GM12878 (cell line): ENCODE measurements around the gene PIK3C3. TPM values are rescaled to one million over a fixed set of nuclear protein-coding genes. Genes with fewer than 3 reads are reported as not detected.

Experiments
- ATAC-seq: fragments of 200-7000 bp; cut with Tn5 transposase; 3 replicates; pipeline ENCODE4 v1.9.1; 2020; ENCODE audit warnings: mild to moderate bottlenecking, moderate library complexity
- BruUV-seq: library from RNA; stranded (reverse); fragments of 400-500 nt; replicated peaks from 2 replicates; lab custom pipeline; 2021; lab: Mats Ljungman, UMichigan
- CTCF ChIA-PET: fragments of 300-600 bp; sonication (Branson Sonifier 250); formaldehyde crosslinking; extraction: SDS; loops from one replicate; lab custom pipeline; 2021; ENCODE audit warnings: inconsistent platforms; lab: Yijun Ruan, JAX
- POLR2A ChIA-PET: fragments of 350-600 bp; formaldehyde crosslinking; extraction: SDS; loops from one replicate; lab custom pipeline; 2021; ENCODE audit warnings: inconsistent platforms; lab: Charles Lee
- RAD21 ChIA-PET: fragments of 300-600 bp; sonication (Branson Sonifier 250); formaldehyde crosslinking; loops from one replicate; lab custom pipeline; 2023; ENCODE audit warnings: antibody characterized with exemption; ENCODE audit not compliant: unreplicated experiment; lab: Charles Lee
- SMC1A ChIA-PET: fragments of 300-600 bp; sonication (Branson Sonifier 250); formaldehyde crosslinking; loops from one replicate; lab custom pipeline; 2023; ENCODE audit not compliant: unreplicated experiment, uncharacterized antibody; lab: Charles Lee
- DNase-seq: peaks from one replicate; pipeline ENCODE4 v3.0.0-alpha.2; 2011; ENCODE audit warnings: low read depth, low spot score
- FAIRE-seq: peaks from 3 replicates; lab custom pipeline; 2011; peaks lifted over from hg19 to GRCh38; lab: Jason Lieb, UNC
- H2AFZ ChIP-seq: 2 replicates; pipeline ENCODE4 v1.6.0; 2011; ENCODE audit warnings: low read depth, low read length, control low read depth; ENCODE audit not compliant: control insufficient read depth
- H3K27ac ChIP-seq: 2 replicates; pipeline ENCODE4 v1.5.1; 2011; ENCODE audit warnings: control low read depth; ENCODE audit not compliant: control insufficient read depth, insufficient read depth
- H3K27me3 ChIP-seq, 2 experiments: replicated peaks in 1 of 2; 2 replicates each; pipeline versions ENCODE4 v1.6.0 to v1.6.1; 2011; ENCODE audit warnings: low read length in 1 of 2; ENCODE audit not compliant: control insufficient read depth in 2 of 2, insufficient read depth in 2 of 2
- H3K36me3 ChIP-seq, 2 experiments: 2 replicates each; pipeline ENCODE4 v1.5.1; 2011; ENCODE audit warnings: low read length in 1 of 2; ENCODE audit not compliant: control insufficient read depth in 2 of 2, insufficient read depth in 2 of 2
- H3K4me1 ChIP-seq: 2 replicates; pipeline ENCODE4 v1.6.1; 2011; ENCODE audit warnings: mild to moderate bottlenecking, low read length, moderate library complexity, mixed read lengths; ENCODE audit not compliant: control insufficient read depth, insufficient read depth
- H3K4me2 ChIP-seq: 2 replicates; pipeline ENCODE4 v1.6.0; 2011; ENCODE audit warnings: control low read depth; ENCODE audit not compliant: control insufficient read depth, insufficient read depth
- H3K4me3 ChIP-seq: fragments of 200-600 bp; sonication (generic); 2 replicates; pipeline ENCODE4 v1.5.1; 2016
- H3K79me2 ChIP-seq: 2 replicates; pipeline ENCODE4 v1.6.0; 2011; ENCODE audit warnings: low read length; ENCODE audit not compliant: control insufficient read depth, insufficient read depth
- H3K9ac ChIP-seq: 2 replicates; pipeline ENCODE4 v1.8.0; 2011; ENCODE audit warnings: low read length, control low read depth, mixed read lengths; ENCODE audit not compliant: control insufficient read depth, insufficient read depth
- H3K9me3 ChIP-seq: replicated peaks from 3 replicates; pipeline ENCODE4 v1.5.1; 2011; ENCODE audit warnings: mild to moderate bottlenecking, low read length; ENCODE audit not compliant: control insufficient read depth, insufficient read depth
- H4K20me1 ChIP-seq: 2 replicates; pipeline ENCODE4 v1.6.0; 2011; ENCODE audit not compliant: control insufficient read depth, insufficient read depth
- CHD1 ChIP-seq: IDR thresholded peaks from 2 replicates; pipeline ENCODE4 v1.6.1; 2012; ENCODE audit warnings: low read depth, low read length, improper control_type of control experiment
- DPF2 ChIP-seq: fragments of 450-650 bp; IDR thresholded peaks from 2 replicates; pipeline ENCODE4 v1.6.1; 2017; ENCODE audit warnings: mild to moderate bottlenecking
- EP300 ChIP-seq, 2 experiments: fragments of 150-350 bp in 1 of 2; IDR thresholded peaks; 2 replicates each; pipeline ENCODE4 v1.6.1; 2011 to 2012; ENCODE audit warnings: low read depth in 2 of 2, low read length in 2 of 2, borderline replicate concordance in 1 of 2, improper control_type of control experiment in 1 of 2, inconsistent platforms in 1 of 2; ENCODE audit not compliant: control insufficient read depth in 1 of 2
- IKZF1 ChIP-seq: fragments of 450-650 bp; conservative IDR thresholded peaks from 2 replicates; pipeline ENCODE4 v1.6.1; 2017; ENCODE audit warnings: antibody characterized with exemption, mild to moderate bottlenecking
- IKZF2 ChIP-seq, 2 experiments: fragments of 450-650 bp; IDR thresholded peaks; 2 replicates each; pipeline ENCODE4 v1.6.1; 2017; ENCODE audit warnings: mild to moderate bottlenecking in 2 of 2, moderate library complexity in 2 of 2
- KAT2A ChIP-seq: conservative IDR thresholded peaks from 2 replicates; pipeline ENCODE4 v1.6.1; 2011; ENCODE audit warnings: low read depth, low read length; ENCODE audit not compliant: control insufficient read depth
- RBBP5 ChIP-seq: fragments of 200-600 bp; sonication (generic); conservative IDR thresholded peaks from 2 replicates; pipeline ENCODE4 v1.6.1; 2016
- SPI1 ChIP-seq: IDR thresholded peaks from 2 replicates; pipeline ENCODE4 v1.6.1; 2011; ENCODE audit warnings: low read depth, mild to moderate bottlenecking, low read length, moderate library complexity, borderline replicate concordance; ENCODE audit not compliant: insufficient read depth
- ZNF384 ChIP-seq: IDR thresholded peaks from 2 replicates; pipeline ENCODE4 v1.6.1; 2012; ENCODE audit warnings: low read depth, mild to moderate bottlenecking, low read length, improper control_type of control experiment, borderline replicate concordance
- WGBS: methylation state at CpG from one replicate; pipeline ENCODE4 v1.1.6; 2016; ENCODE audit warnings: low lambda C conversion rate; ENCODE audit not compliant: insufficient replicate concordance, insufficient coverage; ENCODE audit errors: missing lambda C conversion rate; 5-methylcytosine and 5-hydroxymethylcytosine counted together
- in situ Hi-C: fragments of 300-500 bp; cut with MboI; formaldehyde crosslinking; loops from 9 replicates; pipeline ENCODE4 v1.14.3; 2018; ENCODE audit warnings: mixed read lengths
- intact Hi-C: fragments of 100-400 bp; cut with micrococcal nuclease; formaldehyde crosslinking; loops from one replicate; pipeline ENCODE4 v1.14.2; 2022; ENCODE audit not compliant: unreplicated experiment
- polyA plus RNA-seq, 11 experiments: library from polyadenylated mRNA; depleted of rRNA in 4 of 11; unstranded in 6 of 11; stranded (reverse) in 5 of 11; fragments of >200 nt; fragmentation: Nextera tagmentation in 4 of 11; fragmentation: Illumina TruSeq in 1 of 11; extraction: Ambion mirVana in 4 of 11; extraction: Trizol in 1 of 11; gene quantifications; 1 replicate in 1 of 11; 2 replicates in 10 of 11; pipeline versions ENCODE4 v1.2.1 to v1.2.3, GENCODE V29; 2011 to 2016; ENCODE audit warnings: inconsistent platforms in 2 of 11, missing spikeins in 2 of 11, low read depth in 1 of 11
- total RNA-seq, 4 experiments: library from RNA; depleted of rRNA in 3 of 4; stranded (reverse); fragments of >200 nt in 3 of 4; fragmentation: Illumina TruSeq in 1 of 4; extraction: Trizol in 1 of 4; gene quantifications; 2 replicates each; pipeline versions ENCODE4 v1.2.1 to v1.2.3, GENCODE V29; 2013 to 2021
- TF ChIP-seq, protein P1 (sequence below): fragments of 450-650 bp; IDR thresholded peaks from 2 replicates; pipeline ENCODE4 v1.6.1; 2016; ENCODE audit warnings: mild to moderate bottlenecking
- TF ChIP-seq, protein P2 (sequence below): fragments of 450-650 bp; IDR thresholded peaks from 2 replicates; pipeline ENCODE4 v1.6.1; 2017; ENCODE audit warnings: mild to moderate bottlenecking, moderate library complexity
- TF ChIP-seq, protein P3 (sequence below): fragments of 450-650 bp; IDR thresholded peaks from 2 replicates; pipeline ENCODE4 v1.6.1; 2017; ENCODE audit warnings: low read depth, mild to moderate bottlenecking, moderate library complexity
- TF ChIP-seq, protein P4 (sequence below): fragments of 450-650 bp; IDR thresholded peaks from 2 replicates; pipeline ENCODE4 v1.6.1; 2014; ENCODE audit warnings: mild to moderate bottlenecking

The PIK3C3 gene
- total and polyA plus RNA-seq, 10 of the 15 experiments (the other 5 are each of a cell fraction or from before 2014, with no cell fraction given), result 14.4 to 131 (median 32.4) TPM

DNA sequence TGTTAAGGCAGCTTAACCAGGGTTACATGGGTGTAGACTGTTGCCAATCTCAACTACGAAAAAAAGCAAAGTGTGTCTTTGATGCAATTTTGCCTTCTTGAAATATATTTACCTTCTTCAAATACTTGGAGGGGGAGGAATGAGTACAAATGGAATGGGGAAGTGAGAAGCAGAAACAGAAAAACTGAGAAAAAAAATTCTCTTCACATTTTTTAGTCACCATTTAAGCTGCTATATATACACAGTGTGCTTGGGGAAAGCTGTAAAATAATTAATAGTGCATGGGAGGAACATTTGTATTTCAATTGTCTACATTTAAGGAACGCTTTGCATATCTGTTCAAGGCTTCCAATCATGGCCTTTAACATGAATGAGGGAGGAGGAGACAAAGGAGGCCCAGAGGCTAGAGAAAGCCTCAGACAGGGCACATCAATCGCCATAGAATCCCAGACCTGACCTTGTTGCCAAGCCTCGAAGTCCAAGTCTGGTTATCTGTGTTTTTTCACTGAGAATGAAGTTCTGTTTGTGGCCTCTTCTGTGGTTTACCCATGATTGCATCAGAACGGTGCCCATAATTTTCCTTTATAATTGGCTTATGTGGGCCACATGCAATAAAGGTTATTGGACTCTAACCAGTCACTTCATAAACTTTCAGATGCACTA, 158.6 kb downstream of the PIK3C3 start:
- H3K79me2 ChIP-seq, result no peaks in the 10 kb centered on the region
- ChIA-PET CTCF (interaction anchor here (0.7 to 7.3 kb wide), 88 partner anchors 8 to 1479 kb away, joined by 3 to 204 read pairs (median 4); partner anchors contain the start of gene SYT4), SMC1A (interaction anchor here (0.7 to 9.7 kb wide), 59 partner anchors 8 to 1282 kb away, joined by 3 to 191 read pairs (median 4); partner anchors contain the start of gene SYT4), POLR2A (interaction anchor here (0.6 to 1.3 kb wide), 6 partner anchors 10 to 166 kb away, joined by 3 to 4 read pairs (median 3); no protein-coding TSS in a partner anchor), RAD21 (interaction anchor here (0.7 to 5.0 kb wide), 55 partner anchors 8 to 1479 kb away, joined by 3 to 115 read pairs (median 4); no protein-coding TSS in a partner anchor)
- H3K4me2 ChIP-seq, result peak overlapping the region; percentile 28
- no peaks in the 10 kb centered on the region for H3K9me3 ChIP-seq
- in situ Hi-C loops (loop anchor here (25.0 kb wide), 1 partner anchor 1449 kb away; no protein-coding TSS in a partner anchor), intact Hi-C loops (loop anchor here (1.0 to 10.0 kb wide), 9 partner anchors 60 to 1471 kb away; no protein-coding TSS in a partner anchor)
- no peak overlapping the region for H3K4me3 ChIP-seq
- peak overlapping the region; percentile 39 for H2AFZ ChIP-seq
- BruUV-seq, result no TSS peak
- 25% methylated on average over 5 of the region's 5 CpGs for WGBS
- H3K36me3 ChIP-seq, result no peaks in the 10 kb centered on the region
- DNase-seq (no peak), FAIRE-seq (no peak), ATAC-seq (peak; percentile 77)
- H4K20me1 ChIP-seq, result no peaks in the 10 kb centered on the region
- H3K4me1 ChIP-seq, result peaks cover 11% of the 10 kb centered on the region
- H3K9ac ChIP-seq, result no peak overlapping the region
- H3K27ac ChIP-seq, result no peak overlapping the region; the same call in 1 of the 2 replicates
- H3K27me3 ChIP-seq, result no peaks in the 10 kb centered on the region
- TF ChIP-seq ZNF384, result peak; percentile 39; the same call in 1 of the 2 replicates
- TF ChIP-seq, protein P1, sequence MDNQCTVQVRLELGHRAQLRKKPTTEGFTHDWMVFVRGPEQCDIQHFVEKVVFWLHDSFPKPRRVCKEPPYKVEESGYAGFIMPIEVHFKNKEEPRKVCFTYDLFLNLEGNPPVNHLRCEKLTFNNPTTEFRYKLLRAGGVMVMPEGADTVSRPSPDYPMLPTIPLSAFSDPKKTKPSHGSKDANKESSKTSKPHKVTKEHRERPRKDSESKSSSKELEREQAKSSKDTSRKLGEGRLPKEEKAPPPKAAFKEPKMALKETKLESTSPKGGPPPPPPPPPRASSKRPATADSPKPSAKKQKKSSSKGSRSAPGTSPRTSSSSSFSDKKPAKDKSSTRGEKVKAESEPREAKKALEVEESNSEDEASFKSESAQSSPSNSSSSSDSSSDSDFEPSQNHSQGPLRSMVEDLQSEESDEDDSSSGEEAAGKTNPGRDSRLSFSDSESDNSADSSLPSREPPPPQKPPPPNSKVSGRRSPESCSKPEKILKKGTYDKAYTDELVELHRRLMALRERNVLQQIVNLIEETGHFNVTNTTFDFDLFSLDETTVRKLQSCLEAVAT, result 0 out of 2 replicates have a peak, but pooled peaks have one; percentile 6
- TF ChIP-seq, protein P2, sequence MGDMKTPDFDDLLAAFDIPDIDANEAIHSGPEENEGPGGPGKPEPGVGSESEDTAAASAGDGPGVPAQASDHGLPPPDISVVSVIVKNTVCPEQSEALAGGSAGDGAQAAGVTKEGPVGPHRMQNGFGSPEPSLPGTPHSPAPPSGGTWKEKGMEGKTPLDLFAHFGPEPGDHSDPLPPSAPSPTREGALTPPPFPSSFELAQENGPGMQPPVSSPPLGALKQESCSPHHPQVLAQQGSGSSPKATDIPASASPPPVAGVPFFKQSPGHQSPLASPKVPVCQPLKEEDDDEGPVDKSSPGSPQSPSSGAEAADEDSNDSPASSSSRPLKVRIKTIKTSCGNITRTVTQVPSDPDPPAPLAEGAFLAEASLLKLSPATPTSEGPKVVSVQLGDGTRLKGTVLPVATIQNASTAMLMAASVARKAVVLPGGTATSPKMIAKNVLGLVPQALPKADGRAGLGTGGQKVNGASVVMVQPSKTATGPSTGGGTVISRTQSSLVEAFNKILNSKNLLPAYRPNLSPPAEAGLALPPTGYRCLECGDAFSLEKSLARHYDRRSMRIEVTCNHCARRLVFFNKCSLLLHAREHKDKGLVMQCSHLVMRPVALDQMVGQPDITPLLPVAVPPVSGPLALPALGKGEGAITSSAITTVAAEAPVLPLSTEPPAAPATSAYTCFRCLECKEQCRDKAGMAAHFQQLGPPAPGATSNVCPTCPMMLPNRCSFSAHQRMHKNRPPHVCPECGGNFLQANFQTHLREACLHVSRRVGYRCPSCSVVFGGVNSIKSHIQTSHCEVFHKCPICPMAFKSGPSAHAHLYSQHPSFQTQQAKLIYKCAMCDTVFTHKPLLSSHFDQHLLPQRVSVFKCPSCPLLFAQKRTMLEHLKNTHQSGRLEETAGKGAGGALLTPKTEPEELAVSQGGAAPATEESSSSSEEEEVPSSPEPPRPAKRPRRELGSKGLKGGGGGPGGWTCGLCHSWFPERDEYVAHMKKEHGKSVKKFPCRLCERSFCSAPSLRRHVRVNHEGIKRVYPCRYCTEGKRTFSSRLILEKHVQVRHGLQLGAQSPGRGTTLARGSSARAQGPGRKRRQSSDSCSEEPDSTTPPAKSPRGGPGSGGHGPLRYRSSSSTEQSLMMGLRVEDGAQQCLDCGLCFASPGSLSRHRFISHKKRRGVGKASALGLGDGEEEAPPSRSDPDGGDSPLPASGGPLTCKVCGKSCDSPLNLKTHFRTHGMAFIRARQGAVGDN, result 0 out of 2 replicates have a peak, but pooled peaks have one; percentile 6
- TF ChIP-seq SPI1, result peak; percentile 86
- no peak for TF ChIP-seq CHD1
- peak in 1 of 2 experiments; percentile 56; a peak in 2 of 4 replicates for TF ChIP-seq IKZF2 (IDR thresholded peaks at IDR 0.05)
- TF ChIP-seq, protein P3, sequence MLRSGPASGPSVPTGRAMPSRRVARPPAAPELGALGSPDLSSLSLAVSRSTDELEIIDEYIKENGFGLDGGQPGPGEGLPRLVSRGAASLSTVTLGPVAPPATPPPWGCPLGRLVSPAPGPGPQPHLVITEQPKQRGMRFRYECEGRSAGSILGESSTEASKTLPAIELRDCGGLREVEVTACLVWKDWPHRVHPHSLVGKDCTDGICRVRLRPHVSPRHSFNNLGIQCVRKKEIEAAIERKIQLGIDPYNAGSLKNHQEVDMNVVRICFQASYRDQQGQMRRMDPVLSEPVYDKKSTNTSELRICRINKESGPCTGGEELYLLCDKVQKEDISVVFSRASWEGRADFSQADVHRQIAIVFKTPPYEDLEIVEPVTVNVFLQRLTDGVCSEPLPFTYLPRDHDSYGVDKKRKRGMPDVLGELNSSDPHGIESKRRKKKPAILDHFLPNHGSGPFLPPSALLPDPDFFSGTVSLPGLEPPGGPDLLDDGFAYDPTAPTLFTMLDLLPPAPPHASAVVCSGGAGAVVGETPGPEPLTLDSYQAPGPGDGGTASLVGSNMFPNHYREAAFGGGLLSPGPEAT, result peak; percentile 38
- peak; percentile 22; the same call in 1 of the 2 replicates for TF ChIP-seq IKZF1
- peak in 1 of 2 experiments; percentile 47; a peak in 1 of 4 replicates for TF ChIP-seq EP300 (IDR thresholded peaks at IDR 0.05; ENCODE audit: borderline replicate concordance in 1 of 2, control insufficient read depth in 1 of 2, low read depth in 2 of 2, low read length in 2 of 2)
- TF ChIP-seq, protein P4, sequence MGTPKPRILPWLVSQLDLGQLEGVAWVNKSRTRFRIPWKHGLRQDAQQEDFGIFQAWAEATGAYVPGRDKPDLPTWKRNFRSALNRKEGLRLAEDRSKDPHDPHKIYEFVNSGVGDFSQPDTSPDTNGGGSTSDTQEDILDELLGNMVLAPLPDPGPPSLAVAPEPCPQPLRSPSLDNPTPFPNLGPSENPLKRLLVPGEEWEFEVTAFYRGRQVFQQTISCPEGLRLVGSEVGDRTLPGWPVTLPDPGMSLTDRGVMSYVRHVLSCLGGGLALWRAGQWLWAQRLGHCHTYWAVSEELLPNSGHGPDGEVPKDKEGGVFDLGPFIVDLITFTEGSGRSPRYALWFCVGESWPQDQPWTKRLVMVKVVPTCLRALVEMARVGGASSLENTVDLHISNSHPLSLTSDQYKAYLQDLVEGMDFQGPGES, result no peak
- no peak for TF ChIP-seq RBBP5
- TF ChIP-seq DPF2, result peak; percentile 59
- no peak for TF ChIP-seq KAT2A
